Osteocyte (in vitro differentiated cells): ENCODE data around the gene KCNJ13. TPM values are rescaled to one million over a fixed set of nuclear protein-coding genes. Genes with fewer than 3 reads are reported as not detected.

Experiments used
- DNase-seq: peaks from one replicate; pipeline ENCODE4 v3.0.0; 2021; ENCODE audit warnings: mixed read lengths; ENCODE audit not compliant: unreplicated experiment; ENCODE audit errors: extremely low spot score
- H3K27ac Mint-ChIP-seq: one replicate; pipeline ENCODE4 v1.8.0; 2021; ENCODE audit warnings: mild to moderate bottlenecking, mixed read lengths; ENCODE audit not compliant: unreplicated experiment
- H3K27me3 Mint-ChIP-seq: one replicate; pipeline ENCODE4 v1.8.0; 2021; ENCODE audit warnings: mixed read lengths; ENCODE audit not compliant: unreplicated experiment
- H3K36me3 Mint-ChIP-seq: one replicate; pipeline ENCODE4 v1.8.0; 2021; ENCODE audit warnings: mixed read lengths; ENCODE audit not compliant: unreplicated experiment
- H3K4me1 Mint-ChIP-seq: one replicate; pipeline ENCODE4 v1.8.0; 2021; ENCODE audit warnings: mixed read lengths; ENCODE audit not compliant: unreplicated experiment
- H3K4me3 Mint-ChIP-seq: one replicate; pipeline ENCODE4 v1.8.0; 2021; ENCODE audit warnings: mild to moderate bottlenecking, moderate library complexity, mixed read lengths; ENCODE audit not compliant: unreplicated experiment
- H3K9me3 Mint-ChIP-seq: one replicate; pipeline ENCODE4 v1.8.0; 2021; ENCODE audit warnings: mixed read lengths; ENCODE audit not compliant: unreplicated experiment
- total RNA-seq: library from RNA; stranded (reverse); gene quantifications from 2 replicates; pipeline ENCODE4 v1.2.1, GENCODE V29; 2021
- TF ChIP-seq, protein P1 (sequence below): fragments of 200-600 bp; sonication (generic); IDR thresholded peaks from 2 replicates; pipeline ENCODE4 v1.5.0; 2021; ENCODE audit warnings: antibody characterized with exemption, mild to moderate bottlenecking, moderate library complexity

The KCNJ13 gene
- total RNA-seq, 1 donor from 2014 or later = not detected

DNA sequence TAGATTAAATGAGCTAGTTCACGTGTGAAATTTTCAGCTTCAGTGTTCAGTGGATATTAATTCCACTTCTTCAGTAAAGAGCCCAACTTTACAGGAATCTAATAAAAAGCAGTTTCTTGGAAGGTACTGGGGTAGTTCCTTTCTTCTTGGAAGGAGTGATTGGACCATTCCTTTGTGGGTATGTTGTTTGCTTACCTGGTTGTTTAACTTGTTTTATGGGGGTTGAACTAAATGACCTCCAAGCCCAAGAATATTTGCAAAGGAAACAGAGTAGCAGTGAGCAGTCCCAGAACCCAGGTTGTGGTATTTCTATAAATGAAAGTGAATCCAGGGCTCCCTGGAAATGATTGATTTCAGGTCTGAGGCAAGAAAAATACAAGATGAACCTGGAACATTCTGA, 31.4 kb downstream of the KCNJ13 start:
- Mint-ChIP-seq H3K4me1 (no peaks in the 10 kb centered on the region), H3K4me3 (no peak overlapping the region), H3K27ac (no peak overlapping the region), H3K9me3 (no peaks in the 10 kb centered on the region), H3K27me3 (no peaks in the 10 kb centered on the region), H3K36me3 (peaks cover 25% of the 10 kb centered on the region)
- TF ChIP-seq, protein P1, sequence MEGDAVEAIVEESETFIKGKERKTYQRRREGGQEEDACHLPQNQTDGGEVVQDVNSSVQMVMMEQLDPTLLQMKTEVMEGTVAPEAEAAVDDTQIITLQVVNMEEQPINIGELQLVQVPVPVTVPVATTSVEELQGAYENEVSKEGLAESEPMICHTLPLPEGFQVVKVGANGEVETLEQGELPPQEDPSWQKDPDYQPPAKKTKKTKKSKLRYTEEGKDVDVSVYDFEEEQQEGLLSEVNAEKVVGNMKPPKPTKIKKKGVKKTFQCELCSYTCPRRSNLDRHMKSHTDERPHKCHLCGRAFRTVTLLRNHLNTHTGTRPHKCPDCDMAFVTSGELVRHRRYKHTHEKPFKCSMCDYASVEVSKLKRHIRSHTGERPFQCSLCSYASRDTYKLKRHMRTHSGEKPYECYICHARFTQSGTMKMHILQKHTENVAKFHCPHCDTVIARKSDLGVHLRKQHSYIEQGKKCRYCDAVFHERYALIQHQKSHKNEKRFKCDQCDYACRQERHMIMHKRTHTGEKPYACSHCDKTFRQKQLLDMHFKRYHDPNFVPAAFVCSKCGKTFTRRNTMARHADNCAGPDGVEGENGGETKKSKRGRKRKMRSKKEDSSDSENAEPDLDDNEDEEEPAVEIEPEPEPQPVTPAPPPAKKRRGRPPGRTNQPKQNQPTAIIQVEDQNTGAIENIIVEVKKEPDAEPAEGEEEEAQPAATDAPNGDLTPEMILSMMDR = no peak
- no peak for DNase-seq

DNA sequence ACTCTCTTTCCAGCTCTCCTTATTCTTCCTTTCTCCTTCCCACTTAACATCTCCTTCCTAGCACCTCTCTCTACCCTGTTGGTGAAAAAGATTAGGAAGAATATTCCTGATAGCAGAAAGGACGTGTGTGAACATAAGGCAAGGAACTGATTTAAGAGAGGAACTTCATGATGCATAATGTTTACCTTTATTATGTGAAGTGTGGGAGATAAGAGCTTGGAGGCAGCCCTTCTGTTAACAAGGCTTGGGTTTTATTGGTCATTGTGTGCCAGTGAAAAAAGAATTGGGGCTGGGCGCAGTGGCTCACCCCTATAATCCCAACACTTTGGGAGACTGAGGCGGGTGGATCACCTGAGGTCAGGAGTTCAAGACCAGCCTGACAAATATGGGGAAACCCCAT, 34.4 kb downstream of the KCNJ13 start:
- Mint-ChIP-seq H3K27me3 (no peaks in the 10 kb centered on the region), H3K9me3 (no peaks in the 10 kb centered on the region), H3K4me3 (no peak overlapping the region), H3K36me3 (peaks cover 18% of the 10 kb centered on the region), H3K4me1 (no peaks in the 10 kb centered on the region), H3K27ac (no peak overlapping the region)
- no peak for DNase-seq
- TF ChIP-seq, protein P1 = no peak

DNA sequence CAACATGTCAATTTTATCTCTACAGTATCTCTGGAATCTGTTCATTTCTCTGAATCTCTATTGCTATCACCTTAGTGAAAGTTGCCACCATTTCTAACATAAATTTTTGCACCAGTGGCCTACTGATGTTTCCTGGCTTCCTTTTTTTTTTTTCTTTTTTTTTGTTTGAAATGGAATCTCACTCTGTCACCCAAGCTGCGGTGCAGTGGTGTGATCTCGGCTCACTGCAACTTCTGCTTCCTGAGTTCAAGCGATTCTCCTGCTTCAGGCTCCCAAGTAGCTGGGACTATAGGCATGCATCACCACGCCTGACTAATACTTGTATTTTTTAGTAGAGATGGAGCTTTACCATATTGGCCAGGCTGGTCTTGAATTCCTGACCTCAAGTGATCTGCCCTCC, 35.1 kb downstream of the KCNJ13 start:
- H3K4me3 Mint-ChIP-seq = no peak overlapping the region
- H3K36me3 Mint-ChIP-seq = peaks cover 18% of the 10 kb centered on the region
- no peak overlapping the region for H3K27ac Mint-ChIP-seq
- no peaks in the 10 kb centered on the region for H3K4me1 Mint-ChIP-seq
- TF ChIP-seq, protein P1 = no peak
- no peaks in the 10 kb centered on the region for H3K9me3 Mint-ChIP-seq
- no peaks in the 10 kb centered on the region for H3K27me3 Mint-ChIP-seq
- DNase-seq = no peak

DNA sequence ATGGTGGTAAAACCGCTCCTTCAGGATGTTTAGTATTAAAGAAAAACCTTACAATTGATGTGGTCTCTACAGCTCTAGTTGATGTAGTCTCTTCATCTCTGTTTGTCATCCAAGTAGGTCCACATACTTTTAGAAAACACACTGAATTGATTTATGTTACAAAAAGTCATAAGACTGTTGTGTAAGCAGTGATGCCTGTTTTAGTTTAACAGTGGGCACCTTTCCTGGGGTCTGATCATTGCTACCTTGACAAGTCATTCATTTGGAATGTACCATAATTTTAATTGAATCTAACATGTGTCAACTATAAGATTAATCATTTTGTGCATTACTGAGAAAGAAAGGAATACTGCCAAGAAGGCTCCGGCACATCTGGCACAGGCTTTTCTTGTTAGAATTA, 44.9 kb downstream of the KCNJ13 start:
- TF ChIP-seq, protein P1 = no peak
- Mint-ChIP-seq H3K9me3 (no peaks in the 10 kb centered on the region), H3K36me3 (peaks cover 29% of the 10 kb centered on the region), H3K27ac (no peak overlapping the region), H3K4me1 (peaks cover 1% of the 10 kb centered on the region), H3K27me3 (no peaks in the 10 kb centered on the region), H3K4me3 (no peak overlapping the region)
- DNase-seq = no peak

DNA sequence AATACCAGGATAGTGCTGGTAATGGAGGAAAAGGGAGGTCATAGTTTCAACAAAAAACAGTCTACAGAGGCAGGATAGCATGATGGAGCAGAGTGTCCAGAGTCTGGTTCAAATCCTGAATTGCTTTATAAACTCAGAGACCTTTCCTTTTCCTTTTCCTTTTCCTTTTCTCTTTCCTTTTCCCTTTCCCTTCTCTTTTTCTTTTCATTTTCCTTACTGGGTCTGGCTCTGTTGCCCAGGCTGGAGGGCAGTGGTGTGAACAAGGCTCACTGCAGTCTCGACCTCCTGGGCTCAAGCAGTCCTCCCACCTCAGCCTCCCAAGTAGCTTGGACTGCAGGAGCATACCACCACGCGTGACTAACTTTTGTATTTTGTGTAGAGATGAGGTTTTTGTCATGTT, 47.6 kb downstream of the KCNJ13 start:
- no peak for DNase-seq
- peaks cover 1% of the 10 kb centered on the region for H3K4me1 Mint-ChIP-seq
- H3K27me3 Mint-ChIP-seq = no peaks in the 10 kb centered on the region
- H3K27ac Mint-ChIP-seq = no peak overlapping the region
- no peaks in the 10 kb centered on the region for H3K9me3 Mint-ChIP-seq
- TF ChIP-seq, protein P1 = no peak
- no peak overlapping the region for H3K4me3 Mint-ChIP-seq
- peaks cover 27% of the 10 kb centered on the region for H3K36me3 Mint-ChIP-seq
